ENCODE data around the gene ATP8A2.

DNA sequence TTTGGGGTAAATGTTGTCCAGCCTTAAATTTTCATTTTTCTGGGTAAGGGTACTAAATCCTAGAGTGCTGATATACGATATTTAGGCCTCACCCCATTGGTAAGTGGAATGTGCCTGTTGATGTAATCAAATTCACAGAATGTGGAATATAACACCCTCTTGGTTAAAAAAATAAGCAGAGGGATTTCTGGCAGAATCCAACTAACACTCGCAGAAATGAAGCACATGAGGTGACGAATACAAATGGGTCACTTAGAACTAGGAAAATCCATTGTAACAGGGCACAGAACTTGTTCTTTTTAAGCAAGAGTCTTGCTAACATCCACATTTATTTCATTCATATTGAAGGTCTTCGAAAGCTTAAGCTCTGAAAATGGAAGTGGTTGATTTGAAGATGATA is 359.8 kb downstream of the ATP8A2 start:
- TF ChIP-seq, protein P1, sequence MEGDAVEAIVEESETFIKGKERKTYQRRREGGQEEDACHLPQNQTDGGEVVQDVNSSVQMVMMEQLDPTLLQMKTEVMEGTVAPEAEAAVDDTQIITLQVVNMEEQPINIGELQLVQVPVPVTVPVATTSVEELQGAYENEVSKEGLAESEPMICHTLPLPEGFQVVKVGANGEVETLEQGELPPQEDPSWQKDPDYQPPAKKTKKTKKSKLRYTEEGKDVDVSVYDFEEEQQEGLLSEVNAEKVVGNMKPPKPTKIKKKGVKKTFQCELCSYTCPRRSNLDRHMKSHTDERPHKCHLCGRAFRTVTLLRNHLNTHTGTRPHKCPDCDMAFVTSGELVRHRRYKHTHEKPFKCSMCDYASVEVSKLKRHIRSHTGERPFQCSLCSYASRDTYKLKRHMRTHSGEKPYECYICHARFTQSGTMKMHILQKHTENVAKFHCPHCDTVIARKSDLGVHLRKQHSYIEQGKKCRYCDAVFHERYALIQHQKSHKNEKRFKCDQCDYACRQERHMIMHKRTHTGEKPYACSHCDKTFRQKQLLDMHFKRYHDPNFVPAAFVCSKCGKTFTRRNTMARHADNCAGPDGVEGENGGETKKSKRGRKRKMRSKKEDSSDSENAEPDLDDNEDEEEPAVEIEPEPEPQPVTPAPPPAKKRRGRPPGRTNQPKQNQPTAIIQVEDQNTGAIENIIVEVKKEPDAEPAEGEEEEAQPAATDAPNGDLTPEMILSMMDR (IDR thresholded peaks at IDR 0.05), result no peak
- TF ChIP-seq EP300 (IDR thresholded peaks at IDR 0.05), result no peak
